HG03045 (cell line): Measurements from ENCODE around the gene SYNE2.

Experiments
- ATAC-seq: cut with Tn5 transposase; IDR thresholded peaks from one replicate; pipeline ENCODE4 v1.9.1; 2021; ENCODE audit warnings: mild to moderate bottlenecking, moderate library complexity; ENCODE audit not compliant: unreplicated experiment

SYNE2 gene

DNA sequence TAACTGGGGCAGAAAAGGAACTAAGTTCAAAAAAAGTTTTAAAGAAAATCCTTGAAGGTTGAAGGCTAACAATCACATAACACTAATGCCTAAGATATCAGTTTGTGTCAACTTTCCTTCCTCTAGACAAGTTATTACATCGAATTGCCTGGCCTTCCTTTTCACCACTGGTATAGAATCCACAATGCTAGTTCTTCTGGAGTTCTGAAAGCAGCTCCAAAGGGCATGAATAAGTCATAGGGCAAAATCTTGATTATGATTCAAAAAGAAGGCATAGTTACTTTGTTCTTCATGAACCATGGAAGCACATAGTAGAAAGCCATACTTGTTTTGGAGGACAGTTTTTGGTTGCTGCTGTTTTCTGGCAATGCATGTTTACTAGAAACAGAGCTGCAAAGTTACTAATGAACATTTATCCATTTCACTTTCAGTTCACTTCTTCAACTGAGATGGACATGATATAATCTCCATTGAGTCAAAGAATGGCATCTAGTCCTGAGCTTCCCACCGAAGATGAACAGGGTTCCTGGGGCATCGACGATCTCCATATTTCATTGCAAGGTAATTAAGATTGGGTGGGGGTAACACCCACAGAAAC is 56.0 kb downstream of the SYNE2 start:
- no peak for ATAC-seq

DNA sequence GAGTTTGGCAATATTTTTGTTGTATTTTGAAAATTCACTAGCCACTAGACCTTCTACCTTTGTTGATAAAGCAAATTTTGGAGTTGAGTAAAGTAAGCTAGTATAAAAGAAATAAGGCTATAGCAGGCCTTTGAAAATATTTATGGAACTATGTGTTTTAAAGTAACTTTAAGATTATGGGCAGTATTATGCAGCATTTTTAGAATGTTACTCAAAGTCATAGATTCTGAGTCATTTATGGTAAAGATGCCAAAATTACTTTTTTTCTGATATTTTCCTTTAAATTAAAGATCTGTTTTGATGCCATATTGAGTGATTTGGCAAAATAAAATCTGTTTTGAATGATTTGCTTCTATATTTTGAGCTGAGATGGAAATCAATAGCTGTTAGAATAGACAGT is 57.2 kb downstream of the SYNE2 start:
- ATAC-seq: no peak

DNA sequence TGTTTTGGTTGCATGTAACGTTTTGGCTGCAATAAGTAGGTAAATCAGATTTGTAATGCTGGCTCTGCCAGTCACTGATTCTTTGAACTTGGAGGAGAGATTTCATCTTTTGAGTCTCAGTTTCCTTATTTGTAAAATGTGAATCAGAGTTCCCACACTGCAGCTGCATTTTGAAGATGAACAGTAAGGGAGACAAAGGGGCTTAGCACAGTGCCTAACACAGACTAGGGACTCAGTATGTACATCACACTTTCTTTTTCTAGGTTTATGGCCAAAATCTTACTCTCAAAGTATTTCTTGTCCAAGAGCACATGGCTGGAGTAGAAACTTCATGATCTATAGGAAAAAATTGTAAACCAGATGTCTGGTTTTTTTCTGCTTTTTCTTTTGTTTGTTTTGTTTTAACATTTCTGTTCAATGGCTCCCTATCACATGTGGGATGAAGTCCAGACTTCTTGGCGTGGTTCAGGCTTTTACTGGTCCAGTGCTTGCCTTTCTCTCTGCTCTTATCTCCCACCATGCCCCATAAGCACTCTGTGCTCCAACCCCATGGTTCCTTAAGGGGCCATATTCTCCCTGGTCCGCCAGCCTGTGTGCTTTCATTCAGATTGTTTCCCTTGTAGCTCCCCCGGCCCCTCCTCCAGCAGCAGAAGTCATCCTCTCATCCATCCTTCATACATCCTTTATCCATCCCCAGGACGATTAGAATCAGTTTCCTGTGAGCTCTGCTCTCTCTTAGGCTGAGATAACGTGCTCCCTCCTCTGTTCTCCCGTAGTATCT is 58.0 kb downstream of the SYNE2 start:
- ATAC-seq: no peak

DNA sequence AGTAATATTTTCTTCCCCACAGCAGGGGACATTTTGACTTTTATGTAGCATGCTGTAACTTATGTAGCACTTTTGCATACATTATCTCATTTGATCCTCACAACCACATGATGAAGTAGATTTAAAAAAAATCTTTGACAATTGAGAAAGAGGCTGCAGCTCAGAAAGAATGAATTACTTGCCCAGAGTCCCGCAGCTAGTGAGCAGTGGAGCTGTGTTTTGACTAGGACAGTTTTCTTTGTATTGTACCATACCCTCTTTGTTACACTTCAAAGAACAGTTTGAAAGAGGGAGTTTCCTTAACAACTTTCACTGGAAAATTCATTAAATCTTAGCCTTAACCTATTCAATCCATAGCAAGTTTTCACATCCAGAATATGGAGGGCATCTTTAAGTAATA is 58.6 kb downstream of the SYNE2 start:
- no peak for ATAC-seq

DNA sequence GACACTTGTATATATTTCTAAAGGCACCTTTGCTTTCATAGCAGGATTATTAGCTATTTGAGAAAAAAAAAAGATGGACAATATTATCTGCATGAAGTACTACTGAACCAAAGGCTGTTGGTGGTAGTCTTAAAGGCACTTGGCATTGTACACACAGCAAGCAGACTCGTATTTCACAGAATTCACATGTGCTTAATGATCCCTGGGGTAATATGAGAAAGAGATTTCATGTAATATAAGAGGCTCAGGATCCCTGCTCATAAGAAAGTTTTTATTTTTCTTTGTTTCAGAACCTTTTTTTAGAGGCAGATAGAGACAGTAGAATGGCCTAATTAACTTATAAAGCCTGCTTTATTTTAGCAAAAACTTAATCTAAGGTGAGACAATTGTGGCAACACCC is 59.5 kb downstream of the SYNE2 start:
- no peak for ATAC-seq

GRCh38 chr14:63918411-63918810 is 65.6 kb downstream of the SYNE2 start:
- no peak for ATAC-seq

DNA sequence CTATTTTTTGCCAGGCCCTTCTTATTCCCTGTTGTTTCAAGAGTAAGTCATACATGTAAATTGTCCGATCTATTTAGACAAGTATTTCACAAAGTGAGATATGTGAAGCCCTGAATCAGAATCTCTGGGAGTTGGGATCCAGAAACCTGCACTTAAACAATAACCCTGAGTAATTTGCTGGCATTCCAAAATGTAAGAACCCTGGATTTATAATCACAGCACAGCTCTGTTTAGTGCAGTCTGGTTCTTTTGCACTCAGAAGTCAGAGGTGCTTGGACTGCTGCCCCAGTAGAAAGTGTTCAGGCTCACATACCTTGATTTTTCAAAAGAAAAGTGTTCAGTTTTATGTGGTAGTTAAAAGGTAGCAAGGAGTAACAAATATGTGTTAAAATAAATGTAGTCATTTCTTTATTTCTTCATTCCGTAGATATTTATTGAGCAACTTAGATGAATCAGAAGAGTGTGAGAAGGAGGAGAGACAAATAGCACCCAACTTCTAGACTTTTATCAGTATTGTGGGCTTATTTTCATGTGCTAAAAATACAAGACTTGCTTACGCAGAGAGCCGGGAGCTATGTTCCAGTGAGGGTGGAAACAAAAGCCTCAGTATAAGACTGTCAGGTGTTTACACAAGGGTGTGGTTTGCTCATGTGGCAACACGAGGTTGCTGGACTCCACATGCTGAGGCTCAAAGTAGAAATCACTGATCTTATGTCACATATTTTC is 70.1 kb downstream of the SYNE2 start:
- ATAC-seq: no peak

DNA sequence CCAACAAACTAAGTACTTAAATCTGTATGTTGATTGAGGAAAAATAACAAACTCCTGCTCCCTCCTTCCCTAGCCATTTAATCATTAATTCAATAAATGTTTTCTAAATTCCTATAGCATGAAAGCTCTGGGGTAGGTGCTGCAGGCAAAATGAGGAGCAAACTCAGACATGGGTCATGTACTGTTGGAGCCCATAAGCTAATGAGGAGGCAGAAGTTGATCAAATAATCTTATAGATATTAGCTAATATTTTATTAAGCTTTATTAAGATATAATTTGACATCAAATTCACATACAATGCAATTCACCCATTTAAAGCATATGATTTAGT is 70.6 kb downstream of the SYNE2 start:
- ATAC-seq: no peak

- no peak for ATAC-seq
These were observed 71.6 kb downstream of the SYNE2 start for GRCh38 chr14:63924375-63924774.

DNA sequence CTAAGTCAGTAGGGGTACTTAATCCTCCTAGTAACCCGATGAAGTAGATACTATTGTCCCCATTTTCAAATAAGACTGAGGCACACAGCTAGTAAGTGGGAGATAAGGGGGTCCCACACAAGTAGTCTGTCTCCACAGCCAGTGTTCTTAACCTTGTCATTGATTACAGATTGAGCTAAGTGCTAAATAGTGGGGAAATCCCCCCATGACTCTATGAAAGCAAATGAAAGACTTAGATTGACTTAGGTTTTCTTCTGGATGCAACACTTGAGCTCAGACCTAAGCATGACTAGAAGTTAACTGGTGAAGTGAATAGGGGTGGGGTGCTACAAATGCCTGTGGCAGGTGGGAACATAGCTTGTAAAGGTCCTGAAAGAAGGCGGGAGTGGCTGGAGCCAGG is 73.8 kb downstream of the SYNE2 start:
- no peak for ATAC-seq

GRCh38 chr14:63928744-63929174 is 76.0 kb downstream of the SYNE2 start:
- ATAC-seq: no peak

DNA sequence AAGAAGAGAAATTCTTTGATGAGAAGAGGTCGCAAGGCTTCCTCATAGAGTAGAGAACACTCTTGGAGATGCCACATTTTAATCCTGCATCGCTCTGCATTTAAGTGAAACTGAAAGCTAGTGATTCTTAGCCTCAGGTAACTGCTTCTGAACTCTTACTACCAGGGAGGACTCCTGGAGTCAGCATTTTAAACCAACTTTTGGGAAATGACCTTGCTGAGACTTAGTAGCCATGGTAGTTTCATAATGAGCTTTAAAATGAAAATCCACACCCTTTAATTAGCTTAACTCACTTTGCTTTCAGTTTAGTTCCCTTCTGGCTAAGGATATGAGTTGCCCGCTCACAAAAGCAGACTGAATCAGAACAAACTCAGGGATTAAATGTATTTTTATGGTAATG is 80.3 kb downstream of the SYNE2 start:
- ATAC-seq: peak; percentile 50

DNA sequence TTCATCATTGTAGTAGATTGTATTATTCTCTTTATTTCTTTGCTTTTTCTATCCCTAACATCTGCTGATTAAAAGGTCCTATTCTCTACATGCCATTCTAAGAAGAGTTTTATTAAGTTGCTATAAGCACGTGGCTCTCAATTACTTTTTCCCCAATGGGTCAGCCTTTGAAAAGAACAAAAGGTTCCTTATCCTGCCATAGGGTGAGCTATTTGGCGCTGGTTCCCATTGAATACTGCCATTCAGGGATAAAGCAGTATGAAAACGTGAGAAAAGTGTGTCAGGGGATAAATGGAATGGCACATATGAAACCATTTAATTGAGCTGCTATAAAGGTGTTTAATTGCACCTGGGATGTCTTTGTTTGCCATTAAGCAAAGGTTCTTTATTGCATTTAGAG is 80.9 kb downstream of the SYNE2 start:
- ATAC-seq: no peak

DNA sequence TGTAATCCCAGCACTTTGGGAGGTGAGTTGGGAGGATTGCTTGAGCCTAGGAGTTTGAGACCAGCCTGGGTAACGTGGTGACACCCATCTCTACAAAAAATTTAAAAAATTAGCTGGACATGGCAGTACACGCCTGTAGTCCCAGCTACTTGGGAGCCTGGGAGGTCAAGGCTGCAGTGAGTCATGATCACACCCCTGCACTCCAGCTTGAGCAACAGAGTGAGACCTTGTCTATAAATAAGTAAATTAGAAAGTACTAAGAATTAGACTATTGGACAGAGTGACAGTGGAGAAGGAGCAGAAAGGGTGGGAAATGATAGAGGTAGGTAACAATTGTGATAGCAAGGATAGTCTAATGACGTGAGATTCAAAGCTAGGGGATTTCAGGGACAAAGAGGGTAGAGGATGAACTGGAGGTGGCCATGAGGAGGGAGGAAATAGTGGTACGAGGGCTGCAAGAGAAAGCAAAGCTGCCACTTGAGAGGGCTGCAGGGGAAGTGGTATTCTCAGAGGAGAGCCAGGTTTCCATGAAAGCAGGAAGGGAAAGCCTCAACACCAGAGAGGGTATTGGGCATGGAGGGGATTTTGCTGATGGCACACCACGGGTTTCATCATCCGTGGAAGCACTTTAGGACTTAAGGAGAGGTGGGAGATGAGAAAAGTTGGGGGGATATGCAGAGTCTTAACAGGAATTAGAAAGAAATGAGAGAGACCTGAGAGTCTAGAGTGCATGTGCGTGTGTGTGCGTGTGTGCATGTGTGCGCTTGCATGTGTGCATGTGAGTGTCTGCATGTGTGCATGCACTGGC is 85.6 kb downstream of the SYNE2 start:
- no peak for ATAC-seq

DNA sequence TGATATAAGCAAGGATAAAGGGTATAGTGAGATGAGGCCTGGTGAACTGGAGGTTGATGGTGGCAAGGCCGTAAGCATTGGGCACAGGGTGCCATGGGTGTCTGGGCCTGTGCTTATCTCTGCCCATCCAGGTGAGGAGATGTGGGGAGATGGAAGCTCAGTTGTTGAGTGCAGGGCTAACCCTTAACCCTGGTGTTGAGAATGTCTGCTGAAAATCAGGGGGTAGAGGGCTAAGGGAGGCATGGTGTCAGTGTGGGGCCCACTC is 86.1 kb downstream of the SYNE2 start:
- ATAC-seq: no peak

DNA sequence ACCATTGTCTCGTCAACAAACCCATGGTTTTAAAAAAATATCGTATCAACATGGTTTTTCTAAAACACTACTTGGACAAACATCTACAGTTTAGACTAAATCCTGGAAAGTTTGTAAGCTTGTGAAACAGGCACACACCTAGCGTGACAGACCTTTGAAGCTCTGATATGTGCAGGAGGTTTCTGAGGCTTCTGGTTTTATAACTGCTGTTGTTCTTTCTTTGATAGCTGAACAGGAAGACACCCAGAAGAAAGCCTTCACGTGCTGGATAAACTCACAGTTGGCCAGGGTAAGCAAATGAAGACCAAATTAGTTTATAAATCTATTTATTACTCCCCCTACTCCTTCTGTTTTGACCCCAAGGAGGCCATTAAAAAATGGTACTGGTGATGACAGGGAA is 87.6 kb downstream of the SYNE2 start:
- no peak for ATAC-seq

GRCh38 chr14:63941023-63941422 is 88.2 kb downstream of the SYNE2 start:
- ATAC-seq: no peak

DNA sequence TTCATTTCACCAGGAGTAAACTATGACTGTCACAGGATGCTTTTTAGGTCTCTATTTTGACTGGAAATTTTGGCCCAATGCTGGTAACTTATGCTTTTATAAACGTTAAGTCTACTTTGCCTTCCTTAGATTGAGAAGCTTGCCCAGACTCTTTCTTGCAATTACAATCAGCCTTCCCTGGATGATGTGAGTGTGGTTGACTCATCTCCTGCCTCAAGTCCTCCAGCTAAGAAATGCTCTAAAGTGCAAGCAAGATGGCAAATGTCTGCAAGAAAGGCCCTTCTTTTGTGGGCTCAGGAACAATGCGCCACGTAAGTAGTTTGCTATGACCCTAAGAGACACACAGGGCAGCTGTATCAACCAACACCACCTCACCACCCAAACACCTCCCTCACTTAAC is 96.9 kb downstream of the SYNE2 start:
- no peak for ATAC-seq

DNA sequence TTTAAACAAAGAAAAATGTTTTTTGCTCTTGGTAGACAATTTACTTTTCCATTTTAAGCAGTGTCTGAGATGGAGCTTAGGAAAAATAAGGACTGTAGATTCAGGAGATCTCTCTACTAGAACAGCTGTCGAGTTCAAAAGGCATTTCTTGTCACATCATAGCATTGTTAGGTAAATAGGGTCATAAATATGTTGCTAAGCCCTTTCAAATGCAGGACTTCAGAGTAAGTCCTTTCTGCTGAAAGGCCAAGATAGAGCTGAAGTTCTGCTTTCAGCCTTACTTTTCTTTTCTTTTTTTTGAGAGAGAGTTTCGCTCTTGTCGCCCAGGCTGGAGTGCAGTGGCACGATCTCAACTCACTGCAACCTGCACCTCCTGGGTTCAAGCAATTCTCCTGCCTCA is 98.2 kb downstream of the SYNE2 start:
- ATAC-seq: no peak

GRCh38 chr14:63951429-63951828 is 98.6 kb downstream of the SYNE2 start:
- no peak for ATAC-seq

- ATAC-seq: no peak
These were observed 99.5 kb downstream of the SYNE2 start for GRCh38 chr14:63952053-63952932.
